PC-3 (cell line): Measurements from ENCODE around the gene AKAP8L.

ENCODE experiments used
- EZH2 ChIP-seq: fragments of 300-600 bp; sonication (generic); IDR thresholded peaks from one replicate; pipeline ENCODE4 v1.6.1; 2017; ENCODE audit warnings: antibody characterized with exemption, mild to moderate bottlenecking, low read length; ENCODE audit not compliant: unreplicated experiment
- TF ChIP-seq, protein P1 (sequence below): fragments of 300-600 bp; sonication (generic); conservative IDR thresholded peaks from 2 replicates; pipeline ENCODE4 v1.5.1; 2017; ENCODE audit warnings: antibody characterized with exemption, low read depth, mild to moderate bottlenecking, low read length

DNA sequence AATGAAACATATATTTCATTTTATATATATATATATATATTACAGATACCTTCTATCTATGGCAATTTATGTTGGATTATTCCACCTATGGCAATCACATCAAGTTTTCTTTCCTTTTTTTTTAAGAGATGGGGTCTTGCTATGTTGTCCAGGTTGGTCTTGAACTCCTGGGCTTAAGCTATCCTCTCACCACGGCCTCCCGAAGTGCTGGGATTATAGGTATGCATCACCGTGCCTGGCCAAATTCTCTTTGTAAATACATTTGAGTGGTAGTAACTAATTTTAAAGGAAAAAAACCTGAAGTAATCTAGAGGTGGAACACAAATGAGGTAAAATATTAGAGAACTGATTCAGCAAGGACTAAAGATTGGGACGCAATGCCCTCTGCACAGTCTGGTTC lies 64.9 kb downstream of the AKAP8L start:
- TF ChIP-seq, protein P1, sequence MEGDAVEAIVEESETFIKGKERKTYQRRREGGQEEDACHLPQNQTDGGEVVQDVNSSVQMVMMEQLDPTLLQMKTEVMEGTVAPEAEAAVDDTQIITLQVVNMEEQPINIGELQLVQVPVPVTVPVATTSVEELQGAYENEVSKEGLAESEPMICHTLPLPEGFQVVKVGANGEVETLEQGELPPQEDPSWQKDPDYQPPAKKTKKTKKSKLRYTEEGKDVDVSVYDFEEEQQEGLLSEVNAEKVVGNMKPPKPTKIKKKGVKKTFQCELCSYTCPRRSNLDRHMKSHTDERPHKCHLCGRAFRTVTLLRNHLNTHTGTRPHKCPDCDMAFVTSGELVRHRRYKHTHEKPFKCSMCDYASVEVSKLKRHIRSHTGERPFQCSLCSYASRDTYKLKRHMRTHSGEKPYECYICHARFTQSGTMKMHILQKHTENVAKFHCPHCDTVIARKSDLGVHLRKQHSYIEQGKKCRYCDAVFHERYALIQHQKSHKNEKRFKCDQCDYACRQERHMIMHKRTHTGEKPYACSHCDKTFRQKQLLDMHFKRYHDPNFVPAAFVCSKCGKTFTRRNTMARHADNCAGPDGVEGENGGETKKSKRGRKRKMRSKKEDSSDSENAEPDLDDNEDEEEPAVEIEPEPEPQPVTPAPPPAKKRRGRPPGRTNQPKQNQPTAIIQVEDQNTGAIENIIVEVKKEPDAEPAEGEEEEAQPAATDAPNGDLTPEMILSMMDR, result no peak
- no peak for TF ChIP-seq EZH2
